HG03521 (cell line): ENCODE data around the gene SCAMP4.
"Not testable (repeated sequence)": the region's sequence is repeated elsewhere in the genome, so short reads cannot be mapped to it uniquely, and the experiment has no call there.

Experiments
- ATAC-seq: cut with Tn5 transposase; IDR thresholded peaks from one replicate; pipeline ENCODE4 v1.9.1; 2021; ENCODE audit warnings: mild to moderate bottlenecking, moderate library complexity; ENCODE audit not compliant: unreplicated experiment

SCAMP4 gene

GRCh38 chr19:1865172-1866010, 39.8 kb upstream of the SCAMP4 start:
- ATAC-seq, result no peak

- ATAC-seq, result no peak
Measured at GRCh38 chr19:1866693-1867348, 38.4 kb upstream of the SCAMP4 start.

GRCh38 chr19:1867349-1867724, 37.9 kb upstream of the SCAMP4 start:
- no peak for ATAC-seq

GRCh38 chr19:1868971-1869370, 36.2 kb upstream of the SCAMP4 start:
- no peak for ATAC-seq

GRCh38 chr19:1871140-1871597, 34.0 kb upstream of the SCAMP4 start:
- no peak for ATAC-seq

GRCh38 chr19:1871630-1872029, 33.6 kb upstream of the SCAMP4 start:
- ATAC-seq, result no peak

- ATAC-seq, result no peak
Measured at GRCh38 chr19:1872807-1873523, 32.2 kb upstream of the SCAMP4 start.

GRCh38 chr19:1873524-1874473, 31.4 kb upstream of the SCAMP4 start:
- no peak for ATAC-seq

GRCh38 chr19:1874554-1875185, 30.5 kb upstream of the SCAMP4 start:
- no peak for ATAC-seq

GRCh38 chr19:1875265-1875645, 29.9 kb upstream of the SCAMP4 start:
- not testable (repeated sequence) for ATAC-seq

GRCh38 chr19:1875646-1876495, 29.3 kb upstream of the SCAMP4 start:
- peak; percentile 81 for ATAC-seq

GRCh38 chr19:1876496-1877279, 28.5 kb upstream of the SCAMP4 start:
- ATAC-seq, result not testable (repeated sequence)

- not testable (repeated sequence) for ATAC-seq
Measured at GRCh38 chr19:1877280-1877660, 27.9 kb upstream of the SCAMP4 start.

GRCh38 chr19:1878583-1878982, 26.6 kb upstream of the SCAMP4 start:
- ATAC-seq, result not testable (repeated sequence)

GRCh38 chr19:1879982-1880381, 25.2 kb upstream of the SCAMP4 start:
- not testable (repeated sequence) for ATAC-seq

GRCh38 chr19:1880611-1881392, 24.4 kb upstream of the SCAMP4 start:
- no peak for ATAC-seq

- ATAC-seq, result not testable (repeated sequence)
Measured at GRCh38 chr19:1881393-1882088, 23.7 kb upstream of the SCAMP4 start.
